HG02678 (cell line): ENCODE measurements around the gene CCDC87.
"Not testable (repeated sequence)": the region's sequence is repeated elsewhere in the genome, so short reads cannot be mapped to it uniquely, and the experiment has no call there.

ENCODE experiments used
- ATAC-seq: cut with Tn5 transposase; IDR thresholded peaks from one replicate; pipeline ENCODE4 v1.9.1; 2021; ENCODE audit warnings: mild to moderate bottlenecking, moderate library complexity; ENCODE audit not compliant: unreplicated experiment

CCDC87 gene

DNA sequence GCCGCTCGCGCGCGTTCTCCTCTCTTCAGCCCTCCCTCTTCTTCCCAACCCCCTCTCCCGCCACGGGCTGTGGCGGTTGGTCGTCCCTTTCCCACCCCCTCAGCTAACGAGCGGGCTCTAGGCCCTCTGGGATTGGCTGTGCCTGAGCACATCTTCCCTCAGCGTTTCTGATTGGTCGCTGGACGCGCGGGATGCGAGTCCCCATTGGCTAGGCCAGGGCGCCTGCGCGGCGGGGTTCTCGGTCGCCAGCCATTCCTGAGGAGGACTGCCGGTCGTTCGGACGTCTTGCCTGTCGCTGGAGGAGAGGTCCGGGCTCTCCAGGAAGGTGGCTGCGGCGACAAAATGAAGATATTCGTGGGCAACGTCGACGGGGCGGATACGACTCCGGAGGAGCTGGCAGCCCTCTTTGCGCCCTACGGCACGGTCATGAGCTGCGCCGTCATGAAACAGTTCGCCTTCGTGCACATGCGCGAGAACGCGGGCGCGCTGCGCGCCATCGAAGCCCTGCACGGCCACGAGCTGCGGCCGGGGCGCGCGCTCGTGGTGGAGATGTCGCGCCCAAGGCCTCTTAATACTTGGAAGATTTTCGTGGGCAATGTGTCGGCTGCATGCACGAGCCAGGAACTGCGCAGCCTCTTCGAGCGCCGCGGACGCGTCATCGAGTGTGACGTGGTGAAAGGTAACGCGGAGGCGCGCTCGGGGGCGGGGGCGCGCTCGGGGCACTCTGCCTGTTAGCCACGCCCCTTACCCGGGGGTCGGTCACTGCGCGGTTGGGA, 23.7 kb upstream of the CCDC87 start, which contains the start of gene RBM14:
RBM14 (plus strand) TSS at position 252 of the 776 bp plus-strand sequence; CDS start at position 343, 91 bp downstream.
- peak; percentile 93 for ATAC-seq

DNA sequence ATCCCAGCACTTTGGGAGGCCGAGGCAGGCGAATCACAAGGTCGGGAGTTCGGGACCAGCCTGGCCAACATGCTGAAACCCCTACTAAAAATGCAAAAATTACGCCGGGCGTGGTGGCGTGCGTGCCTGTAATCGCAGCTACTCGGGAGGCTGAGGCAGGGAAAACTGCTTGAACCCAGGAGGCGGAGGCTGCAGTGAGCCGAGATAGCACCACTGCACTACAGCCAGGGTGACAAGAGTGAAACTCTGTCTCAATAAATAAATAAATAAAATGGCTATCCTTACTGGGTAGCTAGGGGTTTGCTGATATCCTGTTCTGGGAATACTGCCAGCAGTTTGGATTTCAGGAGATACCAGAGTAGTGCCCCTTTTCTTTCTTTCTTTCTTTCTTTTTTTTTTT, 21.2 kb upstream of the CCDC87 start:
- ATAC-seq = no peak

DNA sequence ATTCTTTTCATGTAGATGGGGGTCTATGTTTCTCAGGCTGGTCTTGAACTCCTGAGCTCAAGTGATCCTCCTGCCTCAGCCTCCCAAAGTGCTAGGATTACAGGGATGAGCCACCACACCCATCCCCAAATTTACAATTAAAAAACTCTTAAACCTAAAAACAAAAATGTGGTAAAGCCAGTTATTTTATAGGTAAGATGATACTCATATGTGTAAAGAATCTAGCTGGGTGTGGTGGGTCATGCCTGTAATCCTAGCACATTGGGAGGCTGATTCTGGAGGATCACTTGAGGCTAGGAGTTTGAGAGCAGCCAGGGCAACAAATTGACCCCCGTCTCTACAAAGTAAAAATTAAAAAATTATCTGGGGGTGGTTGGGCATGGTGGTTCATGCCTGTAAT, 19.6 kb upstream of the CCDC87 start:
- ATAC-seq = no peak

DNA sequence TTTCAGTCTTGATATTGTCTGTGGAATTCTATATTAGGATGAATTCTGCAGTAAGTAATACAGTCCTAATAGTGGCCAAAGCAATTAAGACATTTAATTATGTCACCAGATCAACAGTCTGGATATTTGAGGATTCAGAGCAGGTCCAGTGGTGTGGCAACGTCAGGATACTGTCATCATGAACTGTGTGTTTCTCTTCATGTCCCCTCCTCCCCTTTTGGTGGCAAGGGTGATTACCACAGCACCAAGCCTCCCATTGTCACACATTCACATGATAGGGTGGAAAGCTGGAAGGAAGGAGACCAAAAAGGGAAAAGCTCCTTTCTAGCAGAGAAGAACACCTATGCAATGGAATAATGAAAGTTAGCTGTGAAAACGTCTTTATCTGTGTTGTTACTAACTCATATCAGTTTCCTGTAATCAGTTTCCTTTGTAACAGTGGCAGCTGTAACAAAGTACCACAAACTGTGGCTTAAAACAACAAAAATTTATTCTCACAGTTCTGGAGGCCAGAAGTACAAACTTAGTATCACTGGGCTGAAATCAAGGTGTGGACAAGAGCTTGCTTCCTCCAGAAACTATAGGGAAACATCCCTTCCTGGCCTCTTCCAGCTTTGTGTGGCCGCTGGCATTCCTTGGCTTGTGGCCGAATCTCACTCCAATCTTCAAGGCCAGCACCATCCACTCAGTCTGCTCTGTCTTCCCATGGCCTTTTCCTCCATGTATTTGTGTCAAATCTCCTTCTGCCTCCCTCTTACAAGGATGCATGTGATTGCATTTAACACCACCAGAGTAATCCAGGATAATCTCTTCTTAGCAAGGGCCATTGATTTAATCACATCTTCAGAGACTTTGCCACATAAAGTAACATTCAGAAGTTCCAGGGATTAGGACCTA, 17.1 kb upstream of the CCDC87 start:
- no peak for ATAC-seq

DNA sequence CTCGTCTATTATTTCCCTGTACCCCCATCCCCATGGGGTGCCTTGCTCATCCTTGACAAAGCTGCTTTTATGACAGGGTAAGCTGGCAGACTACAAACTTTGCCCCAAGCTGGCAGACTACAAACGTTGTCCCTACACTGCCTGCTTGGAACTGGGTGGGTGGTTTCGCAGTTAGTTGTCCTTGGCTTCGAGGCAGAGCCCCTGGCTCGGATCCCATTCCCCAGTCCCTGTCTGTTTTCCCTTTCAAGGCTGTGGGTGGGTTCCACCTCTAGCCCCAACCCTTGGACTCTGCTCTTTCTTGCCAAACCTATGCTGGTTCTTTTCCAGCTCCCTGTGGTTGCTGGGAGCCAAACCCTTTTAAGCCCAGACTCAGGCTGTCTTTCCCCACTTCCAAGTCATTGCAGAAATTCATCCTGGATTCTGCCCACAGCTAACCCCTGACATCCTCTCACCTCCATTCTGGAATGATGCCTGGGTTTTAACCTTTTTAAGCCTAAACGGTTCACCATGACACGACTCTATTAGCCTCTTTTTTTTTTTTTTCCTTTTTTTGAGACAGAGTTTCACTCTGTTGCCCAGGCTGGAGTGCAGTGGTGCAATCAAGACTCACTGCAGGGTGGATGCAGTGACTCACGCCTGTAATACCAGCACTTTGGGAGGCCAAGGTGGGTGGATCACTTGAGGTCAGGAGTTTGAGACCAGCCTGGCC, 14.4 kb upstream of the CCDC87 start:
- ATAC-seq = no peak

DNA sequence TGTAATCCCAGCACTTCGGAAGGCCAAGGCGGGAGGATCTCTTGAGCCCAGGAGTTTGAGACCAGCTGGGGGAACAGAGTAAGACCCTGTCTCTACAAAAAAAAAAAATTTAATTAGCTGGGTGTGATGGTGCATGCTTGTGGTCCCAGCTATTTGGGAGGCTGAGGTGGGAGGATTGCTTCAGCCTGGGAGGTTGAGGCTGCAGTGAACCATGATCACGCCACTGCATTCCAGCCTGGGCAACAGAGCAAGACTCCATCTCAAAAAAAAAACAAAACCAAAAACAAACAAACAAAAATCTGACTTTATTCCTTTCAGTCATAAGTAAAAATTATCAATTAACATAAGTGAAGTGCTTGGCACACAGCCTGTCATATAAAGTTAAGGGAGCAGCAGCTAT, 13.7 kb upstream of the CCDC87 start:
- not testable (repeated sequence) for ATAC-seq

DNA sequence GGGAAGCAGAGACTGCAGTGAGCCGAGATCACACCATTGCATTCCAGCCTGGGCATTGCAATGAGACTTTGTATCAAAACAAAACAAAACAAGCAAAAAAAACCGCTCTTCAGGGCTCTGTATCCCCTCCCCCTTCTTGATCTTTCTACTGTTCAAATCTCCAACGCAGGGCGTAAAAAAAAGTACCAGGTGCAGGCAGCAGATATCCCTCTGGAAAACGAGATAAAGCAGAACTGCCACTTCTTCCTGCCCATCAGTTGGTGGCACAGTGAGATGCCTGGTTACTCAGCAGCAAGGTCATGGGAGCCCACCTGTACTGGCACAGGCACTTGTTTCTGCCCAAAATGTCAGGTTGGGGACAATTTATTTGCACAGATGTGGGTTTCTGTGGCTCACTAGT, 11.3 kb upstream of the CCDC87 start:
- ATAC-seq = no peak

DNA sequence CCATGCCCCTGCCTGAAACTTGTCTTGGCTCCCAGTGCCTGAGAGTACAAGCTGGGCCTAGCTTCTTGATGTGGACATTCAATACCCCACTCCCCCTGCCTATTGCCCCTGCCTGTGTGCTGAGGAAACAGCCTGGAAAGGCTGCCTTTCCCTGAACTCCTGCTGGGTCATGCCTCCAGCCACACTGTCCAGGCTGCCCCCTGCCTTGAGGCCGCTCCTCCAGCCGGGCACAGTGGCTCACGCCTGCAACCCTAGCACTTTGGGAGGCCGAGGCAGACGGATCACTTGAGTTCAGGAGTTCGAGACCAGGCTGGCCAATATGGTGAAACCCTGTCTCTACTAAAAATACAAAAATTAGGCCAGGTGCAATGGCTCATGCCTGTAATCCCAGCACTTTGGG, 10.2 kb upstream of the CCDC87 start:
- ATAC-seq = no peak

DNA sequence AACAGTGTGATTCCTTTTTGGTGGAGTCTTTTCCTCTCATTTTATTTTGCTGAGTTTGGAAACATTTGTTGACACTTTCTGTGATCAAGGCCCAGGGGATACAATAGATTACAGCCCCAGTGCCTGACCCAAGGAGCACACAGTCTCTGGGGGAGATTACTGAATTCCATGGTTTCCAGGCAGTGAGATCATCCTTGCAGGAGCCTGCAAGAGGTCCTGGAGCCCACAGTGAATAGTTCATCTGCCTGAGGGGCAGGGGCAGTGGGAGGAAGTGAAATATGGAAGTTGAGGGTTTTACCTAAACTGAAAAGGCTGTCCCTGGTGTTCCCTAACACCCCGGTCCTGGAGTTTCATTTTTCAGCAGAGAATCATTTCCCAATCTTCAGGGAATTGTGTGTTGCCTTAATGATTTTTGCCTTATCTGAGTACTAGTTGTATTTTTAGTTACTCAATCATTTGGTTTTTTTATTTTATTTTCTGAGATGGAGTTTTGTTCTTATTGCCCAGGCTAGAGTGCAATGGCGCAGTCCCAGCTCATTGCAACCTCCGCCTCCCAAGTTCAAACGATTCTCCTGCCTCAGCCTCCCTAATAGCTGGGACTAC, 7.9 kb upstream of the CCDC87 start:
- no peak for ATAC-seq

DNA sequence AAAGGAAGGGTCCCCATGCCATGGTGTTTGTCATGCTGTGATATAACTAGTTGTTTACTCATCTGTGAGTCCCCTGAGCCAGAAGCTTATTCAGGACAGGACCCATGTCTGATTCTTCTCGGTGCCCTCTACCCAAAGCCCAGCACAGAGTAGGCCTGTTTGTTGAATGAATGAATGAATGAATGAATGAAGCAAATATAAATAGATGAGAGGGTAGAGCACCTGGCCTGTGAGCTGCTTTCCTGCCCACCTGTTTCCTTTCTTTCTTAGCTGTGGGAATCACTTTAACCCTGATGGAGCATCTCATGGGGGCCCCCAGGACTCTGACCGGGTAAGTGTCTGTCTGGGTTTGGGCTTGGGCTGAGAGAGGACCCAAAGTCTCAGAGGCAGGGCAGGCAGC, 7.4 kb upstream of the CCDC87 start:
- no peak for ATAC-seq

DNA sequence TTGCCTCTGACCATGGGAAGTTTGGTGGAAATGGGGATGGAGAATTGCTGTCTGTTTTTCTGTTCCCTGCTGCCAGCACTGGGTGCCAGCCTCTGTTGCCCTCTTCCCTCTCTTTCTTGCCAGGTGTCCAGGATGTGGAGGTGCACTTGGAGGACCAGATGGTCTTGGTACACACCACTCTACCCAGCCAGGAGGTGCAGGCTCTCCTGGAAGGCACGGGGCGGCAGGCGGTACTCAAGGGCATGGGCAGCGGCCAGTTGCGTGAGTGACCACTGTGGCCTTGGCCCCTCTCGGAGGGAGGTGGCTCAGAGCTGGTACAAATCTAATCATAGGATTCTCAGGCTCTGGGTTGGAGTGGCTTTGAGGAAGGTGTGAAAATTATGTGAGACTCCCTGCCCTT, 6.1 kb upstream of the CCDC87 start:
- ATAC-seq = no peak

DNA sequence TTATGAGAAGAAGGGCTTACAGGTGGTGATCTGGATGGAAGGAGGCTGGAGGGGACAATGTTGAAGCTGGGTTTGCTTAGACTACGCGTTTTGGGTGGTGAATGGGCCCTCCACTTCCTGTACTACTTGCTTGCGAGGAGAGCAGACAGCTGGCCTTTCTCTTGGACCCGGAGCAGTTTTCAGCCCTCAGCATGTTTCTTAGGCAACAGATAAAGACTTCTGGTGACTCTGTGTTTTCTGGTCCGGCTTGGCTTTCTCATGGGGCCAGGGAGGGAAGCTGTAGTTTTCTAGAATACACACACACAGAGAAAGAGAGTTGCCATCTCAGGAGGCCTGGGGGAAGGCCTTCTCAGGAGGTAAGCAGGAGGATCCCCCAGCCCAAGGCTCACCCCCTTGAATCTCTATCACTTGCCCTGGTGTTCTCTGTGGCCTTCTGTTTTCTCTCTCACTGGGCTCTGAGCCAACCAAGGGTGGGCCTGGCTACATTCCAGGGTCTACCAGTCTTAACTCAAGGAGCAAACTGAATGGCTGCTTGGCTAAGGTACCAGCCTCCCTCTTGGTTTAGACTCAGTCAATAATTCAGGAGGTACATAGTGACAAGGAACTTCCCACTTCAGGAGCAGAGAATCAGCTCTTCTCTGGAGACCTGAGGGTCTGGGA, 2.5 kb upstream of the CCDC87 start:
- ATAC-seq = no peak

DNA sequence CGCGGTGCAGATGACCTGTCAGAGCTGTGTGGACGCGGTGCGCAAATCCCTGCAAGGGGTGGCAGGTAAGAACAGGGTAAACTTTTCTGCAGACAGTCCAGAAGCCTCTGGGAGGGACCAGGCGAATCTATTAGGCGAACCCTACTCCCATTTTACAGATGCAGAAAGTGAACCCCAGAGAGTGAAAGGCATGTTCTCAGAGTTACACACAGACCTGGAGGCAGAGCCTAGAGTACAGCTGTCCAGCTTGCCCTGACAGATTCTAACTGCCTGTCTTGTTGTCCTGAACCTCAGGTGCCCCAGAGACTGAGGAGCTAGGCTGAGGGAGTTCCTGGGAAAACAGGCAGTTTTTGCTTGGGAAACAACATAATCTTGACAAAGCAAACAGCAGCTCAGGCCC, 787 bp upstream of the CCDC87 start:
- ATAC-seq = no peak

DNA sequence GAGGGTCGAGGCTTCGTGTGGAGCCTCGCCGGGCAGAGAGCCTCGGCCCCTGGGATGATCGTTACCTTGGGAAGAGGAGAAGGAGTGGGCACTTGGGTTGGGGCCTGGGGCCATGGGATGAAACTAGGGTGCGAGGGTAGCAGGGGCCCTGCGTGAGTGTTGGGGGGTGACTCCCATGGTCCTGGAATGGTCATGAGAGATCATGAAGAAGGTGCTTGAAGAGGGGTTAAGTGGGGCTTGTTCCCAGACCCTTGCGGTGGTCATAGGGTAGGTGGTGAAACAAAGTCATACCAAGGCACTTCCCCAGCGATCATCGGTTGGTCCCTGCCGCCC, 406 bp upstream of the CCDC87 start:
- no peak for ATAC-seq

DNA sequence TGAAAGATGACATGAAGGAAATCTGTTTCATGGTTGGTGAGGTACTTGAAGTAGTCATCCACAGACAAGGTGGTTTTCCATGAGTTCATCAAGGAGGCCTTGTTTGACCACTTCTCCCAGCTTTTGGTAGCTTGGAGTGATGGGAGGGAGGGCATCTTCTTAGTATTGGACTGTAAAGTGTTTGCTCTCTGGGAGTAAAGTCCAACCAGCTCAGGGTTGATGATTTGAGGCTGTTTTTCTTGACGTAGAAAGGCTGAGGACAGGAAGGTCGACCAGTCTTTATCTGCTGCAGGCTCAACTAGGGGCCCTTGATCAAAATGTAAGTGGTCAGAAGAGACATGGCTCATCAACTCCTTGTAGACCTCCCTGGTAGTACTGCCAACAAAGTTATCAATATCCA, 1.7 kb downstream of the CCDC87 start:
- ATAC-seq = no peak

DNA sequence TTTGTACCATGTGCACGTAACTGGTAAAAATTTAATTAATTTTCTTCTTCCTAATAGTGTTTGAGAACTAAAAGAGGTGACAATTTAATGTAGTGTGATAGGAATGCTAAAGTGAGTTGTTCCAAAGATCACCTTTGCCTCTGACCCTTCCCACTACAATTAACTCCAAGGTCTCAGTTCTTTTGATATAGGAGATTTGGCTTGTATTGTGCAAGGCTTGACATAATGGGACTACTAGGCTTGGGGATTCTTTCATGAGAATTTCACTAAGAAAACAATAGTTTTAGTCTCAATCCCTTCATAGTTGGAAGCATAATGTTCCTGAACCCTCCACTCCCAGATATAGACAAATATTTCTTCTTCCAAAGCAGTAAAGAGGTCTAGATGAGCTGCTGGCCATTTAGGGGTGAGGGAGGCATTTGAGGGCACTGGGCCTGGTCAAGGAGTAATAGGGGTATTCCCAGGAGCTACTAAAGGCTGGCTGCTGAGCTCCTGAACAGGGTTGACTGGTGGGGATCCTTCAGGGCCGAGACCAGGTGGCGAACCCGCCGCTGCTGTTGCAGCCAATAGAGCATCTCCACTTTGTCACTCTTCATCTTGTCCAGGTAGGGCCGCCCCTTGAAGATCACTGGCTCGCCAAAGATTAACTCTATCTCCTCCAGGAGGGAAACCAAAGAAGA, 2.7 kb downstream of the CCDC87 start:
- no peak for ATAC-seq

DNA sequence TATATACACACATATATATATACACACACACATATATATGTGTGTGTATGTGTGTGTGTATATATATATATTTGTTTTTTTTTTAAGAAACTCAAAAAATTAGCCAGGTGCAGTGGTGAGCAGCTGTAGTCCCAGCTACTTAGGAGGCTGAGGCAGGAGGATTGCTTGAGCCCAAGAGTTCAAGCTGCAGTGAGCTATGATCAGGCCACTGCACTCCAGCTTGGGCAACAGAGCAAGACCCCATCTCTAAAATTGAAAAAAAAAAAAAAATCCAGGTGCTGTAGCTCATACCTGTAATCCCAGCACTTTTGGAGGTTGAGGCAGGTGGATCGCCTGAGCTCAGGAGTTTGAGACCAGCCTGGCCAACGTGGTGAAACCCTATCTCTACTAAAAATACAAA, 3.5 kb downstream of the CCDC87 start:
- not testable (repeated sequence) for ATAC-seq

DNA sequence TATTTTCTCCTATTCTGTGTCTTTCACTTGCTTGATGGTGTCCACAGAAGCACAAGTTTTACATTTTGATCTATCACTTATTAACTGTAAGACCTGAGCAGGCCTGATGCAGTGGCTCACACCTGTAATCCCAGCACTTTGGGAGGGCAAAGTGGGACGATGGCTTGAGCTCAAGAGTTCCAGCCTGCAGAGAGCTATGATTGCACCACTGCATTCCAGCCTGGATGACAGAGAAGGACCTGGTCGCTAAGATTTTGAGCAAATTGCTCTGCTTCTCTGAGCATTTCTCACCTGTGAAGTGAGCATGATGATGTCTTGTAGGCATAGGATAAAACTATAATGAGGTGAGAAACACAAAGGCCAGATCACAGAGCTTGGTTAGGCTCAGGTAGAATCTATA, 6.7 kb downstream of the CCDC87 start:
- no peak for ATAC-seq

DNA sequence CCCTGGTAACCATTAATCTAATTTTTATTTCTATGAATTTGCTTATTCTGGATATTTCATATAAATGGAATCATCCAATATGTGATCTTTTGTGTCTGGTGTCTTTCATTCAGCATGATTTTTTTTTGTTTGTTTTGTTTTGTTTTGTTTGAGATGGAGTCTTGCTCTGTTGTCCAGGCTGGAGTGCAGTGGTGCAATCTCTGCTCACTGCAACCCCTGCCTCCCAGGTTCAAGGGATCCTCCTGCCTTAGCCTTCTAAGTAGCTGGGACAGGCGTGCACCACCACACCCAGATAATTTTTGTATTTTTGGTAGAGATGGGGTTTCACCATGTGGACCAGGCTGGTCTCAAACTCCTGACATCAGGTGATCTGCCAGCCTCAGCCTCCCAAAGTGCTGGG, 7.4 kb downstream of the CCDC87 start:
- ATAC-seq = not testable (repeated sequence)

DNA sequence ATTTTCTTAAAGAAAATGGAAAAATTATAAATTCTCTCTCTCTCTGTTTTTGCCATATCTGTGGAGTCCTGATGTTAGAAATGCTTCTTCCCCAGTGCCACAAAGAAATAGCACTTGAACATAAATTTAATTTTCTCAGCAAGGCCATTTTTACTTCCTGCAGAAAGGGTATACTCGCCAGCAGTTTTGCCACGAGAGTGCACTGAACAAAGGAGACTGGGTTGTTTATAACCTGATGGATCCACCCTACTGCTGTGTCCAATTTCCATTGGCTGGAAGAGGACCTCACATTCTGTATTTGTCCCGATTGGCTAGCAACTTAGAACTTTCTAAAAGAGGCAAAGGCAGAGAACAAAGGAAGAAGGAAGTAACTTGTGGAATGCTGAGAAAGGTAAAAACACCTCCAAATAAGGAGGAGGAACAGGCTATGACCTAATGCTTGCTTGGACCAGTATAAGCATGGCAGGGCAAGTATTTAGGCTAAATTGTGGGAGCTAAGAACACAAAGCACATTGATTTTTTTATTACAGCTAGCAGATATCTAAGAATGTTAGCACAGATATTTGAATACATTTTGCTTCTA, 10.2 kb downstream of the CCDC87 start:
- not testable (repeated sequence) for ATAC-seq
